ENCODE data around the gene GRIP1.

GRIP1 gene

DNA sequence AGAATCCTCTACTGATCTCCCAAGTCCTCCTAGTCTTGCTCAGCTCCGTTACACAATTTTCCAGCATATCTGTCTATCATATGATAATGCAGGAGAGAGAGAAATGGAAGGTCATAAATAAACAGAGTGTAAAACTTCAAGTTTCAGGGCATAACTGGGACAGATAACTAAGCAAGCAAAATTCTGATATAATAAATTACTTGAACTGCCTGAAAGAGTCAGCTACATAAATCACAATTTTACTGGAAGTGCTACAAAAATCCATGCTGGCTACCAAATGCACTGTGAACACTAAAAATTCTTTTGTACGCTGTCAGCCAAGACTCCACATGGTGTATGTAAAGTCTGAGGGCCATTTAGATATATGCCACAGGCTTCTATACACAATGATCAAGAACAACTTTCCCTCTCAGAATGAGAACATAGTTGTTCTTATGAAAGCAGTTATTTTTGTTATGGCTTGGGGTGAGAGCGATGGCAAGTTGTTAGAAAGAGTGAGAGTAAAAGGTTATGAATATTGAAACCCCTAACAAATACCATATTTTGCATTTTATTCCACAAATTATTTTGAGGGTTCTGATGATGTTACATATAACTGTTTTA is 41.1 kb downstream of the GRIP1 start:
- DNase-seq: no peak

DNA sequence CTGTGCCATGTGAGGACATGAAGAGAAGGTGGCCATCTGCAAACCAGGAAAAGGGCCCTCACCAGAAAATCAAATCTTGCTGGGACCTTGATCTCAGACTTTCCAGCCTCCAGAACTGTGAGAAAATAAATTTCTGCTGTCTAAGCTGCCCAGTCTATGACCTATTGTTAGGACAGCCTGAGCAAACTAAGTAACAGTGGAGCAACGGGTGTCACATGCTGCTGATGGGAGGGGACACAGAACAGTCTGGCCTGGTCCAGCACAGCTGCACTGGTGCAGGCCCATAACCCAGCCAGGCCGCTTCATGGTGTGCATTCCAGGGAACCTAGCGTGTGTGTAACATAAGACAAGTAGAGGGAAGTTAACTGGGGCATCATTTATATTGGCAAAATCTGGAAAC is 42.1 kb downstream of the GRIP1 start:
- no peak for DNase-seq

DNA sequence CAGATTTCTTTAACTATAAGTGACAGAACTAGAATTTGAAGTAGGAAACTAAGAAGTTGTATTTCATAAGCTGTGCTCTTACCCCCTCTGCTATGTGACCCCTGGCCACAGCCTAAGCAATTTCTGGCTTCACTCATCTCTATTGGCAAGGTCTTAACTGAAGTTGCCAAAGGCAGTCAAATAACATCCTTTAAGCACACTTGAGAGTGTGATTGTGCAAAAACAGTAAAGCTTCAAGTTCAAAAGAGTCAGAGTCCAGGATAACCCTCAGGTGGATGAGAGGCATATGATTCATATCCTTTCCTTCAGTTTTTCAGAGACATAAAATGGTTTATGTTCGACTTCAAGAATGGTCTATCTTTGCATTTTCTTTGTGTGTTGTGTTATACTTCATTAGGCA is 45.2 kb downstream of the GRIP1 start:
- DNase-seq: no peak

DNA sequence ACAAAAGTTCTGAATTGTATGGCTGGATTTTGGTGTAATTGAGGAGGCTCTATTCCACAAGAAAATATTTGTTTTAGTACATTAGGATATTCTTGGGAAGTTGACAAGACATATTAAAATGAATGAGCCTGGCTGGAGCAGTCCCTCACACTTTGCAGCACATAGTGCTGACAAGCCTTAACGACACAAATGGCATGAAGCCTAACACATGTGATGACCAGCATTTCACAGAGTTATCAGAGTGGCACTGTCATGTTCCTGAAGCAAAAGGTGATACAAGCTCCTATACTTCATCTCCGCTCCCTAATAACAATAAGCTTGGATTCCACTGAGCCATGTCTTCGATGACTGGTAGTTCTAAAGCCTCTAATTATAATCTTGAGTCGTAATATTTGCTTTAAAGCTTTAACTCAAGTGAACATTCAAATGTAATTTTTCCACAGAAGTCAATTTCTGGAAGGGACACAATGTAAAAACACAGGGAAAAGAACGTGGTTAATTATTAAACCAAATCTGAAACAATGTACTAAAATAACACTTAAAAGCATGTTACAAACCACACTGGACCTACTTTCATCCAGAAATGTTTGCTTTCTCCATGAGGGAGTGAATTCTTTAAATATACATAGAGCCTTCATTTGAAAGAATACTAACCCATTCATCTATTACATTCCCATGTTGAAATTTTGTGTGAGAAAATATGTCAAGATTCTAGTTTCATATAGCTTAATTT is 49.6 kb downstream of the GRIP1 start:
- DNase-seq: no peak

DNA sequence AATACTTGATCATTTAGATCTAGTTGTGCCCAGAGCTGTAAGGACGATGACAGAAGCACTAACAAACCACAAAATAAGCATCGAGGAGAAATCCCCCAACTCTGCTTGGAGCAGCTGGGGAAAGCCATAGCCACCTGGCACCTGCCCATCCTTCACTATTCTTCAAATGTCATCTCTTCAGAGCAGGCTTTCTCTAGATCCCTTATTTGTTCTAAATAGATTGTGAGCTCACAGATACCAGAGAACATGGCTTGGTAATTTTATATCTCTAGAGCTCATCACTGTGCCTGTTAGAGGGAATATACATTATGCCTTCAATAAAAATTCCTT is 50.9 kb downstream of the GRIP1 start:
- DNase-seq: no peak

DNA sequence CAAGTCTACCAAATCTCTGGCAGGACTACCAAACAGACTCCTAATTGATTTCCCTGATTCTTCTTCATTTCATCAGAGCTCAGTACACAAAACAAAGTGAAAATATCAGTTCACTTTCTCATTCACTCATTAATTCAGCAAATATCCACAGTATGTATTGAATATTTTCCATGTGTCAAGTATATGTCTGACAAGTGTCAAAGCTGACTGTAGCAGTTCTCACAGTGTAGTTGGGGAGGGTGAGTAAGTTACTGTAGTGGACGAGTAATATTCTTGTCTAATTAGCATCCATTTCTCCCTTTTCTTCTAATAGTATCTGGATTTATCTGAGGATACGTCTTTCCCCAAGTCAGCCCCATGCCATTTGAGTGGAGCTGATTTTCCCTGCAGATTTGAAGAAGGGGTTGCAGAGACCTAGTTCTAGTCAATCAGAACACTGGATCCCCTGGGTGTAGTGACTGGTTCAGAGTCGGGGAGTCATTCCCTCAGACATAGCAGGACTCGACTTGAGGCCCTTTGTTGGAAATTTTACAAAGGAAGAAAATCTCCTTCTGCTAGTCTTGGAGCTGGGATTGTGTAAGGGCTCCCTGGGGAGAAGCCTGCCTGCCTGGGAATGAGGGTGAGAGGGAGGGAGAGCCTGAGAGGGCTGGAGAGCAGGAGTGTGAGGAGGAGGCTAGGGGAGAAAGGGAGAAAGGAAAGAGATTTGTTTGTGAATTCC is 51.4 kb downstream of the GRIP1 start:
- DNase-seq: no peak

DNA sequence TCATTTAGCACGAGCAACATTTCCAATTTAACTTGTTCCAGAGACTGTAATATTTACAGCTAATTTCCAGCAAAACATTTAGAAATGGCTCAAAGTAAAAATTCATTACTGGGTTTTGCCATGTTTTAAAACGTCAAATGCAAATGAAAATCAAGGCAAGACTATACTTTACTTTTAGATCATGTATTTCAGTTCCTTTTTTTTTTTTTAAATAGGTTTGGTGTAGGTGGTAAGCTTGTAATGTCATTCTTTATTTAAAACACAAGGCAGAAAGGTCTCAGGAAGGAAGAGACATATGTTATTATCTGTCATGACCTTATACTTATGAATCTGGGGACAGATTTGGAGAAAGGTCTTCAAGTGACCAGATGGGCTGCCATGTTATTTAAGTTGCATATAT is 54.1 kb downstream of the GRIP1 start:
- DNase-seq: no peak

DNA sequence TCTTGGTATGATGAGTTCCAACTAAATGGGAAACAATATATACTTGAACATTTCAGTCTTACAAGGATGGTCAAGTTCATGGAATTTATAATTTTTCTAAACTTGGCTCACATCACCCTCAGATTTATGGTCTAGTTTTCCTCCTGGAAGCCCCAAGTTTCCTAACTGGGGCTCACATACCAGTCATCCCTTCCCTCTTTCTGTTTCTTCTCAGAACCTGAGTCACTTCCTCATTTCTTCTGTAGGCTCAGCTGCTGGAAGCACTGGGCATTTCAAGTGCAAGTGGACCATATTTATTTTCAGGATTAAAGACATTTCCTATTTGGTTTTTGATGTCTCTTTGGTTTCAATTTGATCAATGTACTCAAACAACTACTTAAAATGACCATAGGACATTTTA is 55.4 kb downstream of the GRIP1 start:
- DNase-seq: no peak

DNA sequence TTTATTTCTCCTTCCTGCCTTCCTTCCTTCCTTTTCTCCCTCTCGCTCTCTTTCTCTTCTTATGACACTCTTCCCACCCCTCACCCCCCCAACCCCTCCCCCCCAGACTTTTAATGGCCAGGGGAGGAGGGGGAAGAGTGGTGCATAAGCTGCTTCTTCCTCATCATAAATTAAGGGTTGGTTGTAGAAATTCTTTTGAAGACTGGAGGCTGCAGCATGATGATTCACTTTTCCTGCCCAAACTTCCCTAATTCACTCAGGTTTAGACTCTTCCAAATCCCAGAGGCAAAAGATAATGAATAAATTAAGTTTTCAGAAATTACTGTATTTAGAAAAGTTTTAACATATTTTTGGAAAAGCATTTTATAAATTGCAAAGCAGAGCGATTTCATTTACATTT is 58.2 kb downstream of the GRIP1 start:
- DNase-seq: no peak

DNA sequence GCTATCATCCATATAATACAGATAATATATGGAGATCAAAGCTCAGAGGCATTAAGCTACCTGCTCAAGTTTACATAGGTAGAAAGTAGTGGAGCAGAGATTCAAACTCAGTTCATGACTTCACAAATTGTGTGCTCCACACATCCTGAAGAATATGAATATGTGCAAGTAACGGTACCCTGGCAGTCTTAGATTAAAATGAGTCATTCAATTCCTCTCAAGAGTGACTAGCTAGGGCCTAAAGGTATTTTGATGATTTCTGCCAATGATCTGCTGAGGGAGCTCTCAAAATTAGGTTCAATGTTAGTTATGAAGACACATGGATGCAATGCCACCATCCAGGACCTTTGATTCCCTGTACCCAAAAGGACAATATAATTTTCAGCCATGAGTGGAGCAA is 58.9 kb downstream of the GRIP1 start:
- no peak for DNase-seq

DNA sequence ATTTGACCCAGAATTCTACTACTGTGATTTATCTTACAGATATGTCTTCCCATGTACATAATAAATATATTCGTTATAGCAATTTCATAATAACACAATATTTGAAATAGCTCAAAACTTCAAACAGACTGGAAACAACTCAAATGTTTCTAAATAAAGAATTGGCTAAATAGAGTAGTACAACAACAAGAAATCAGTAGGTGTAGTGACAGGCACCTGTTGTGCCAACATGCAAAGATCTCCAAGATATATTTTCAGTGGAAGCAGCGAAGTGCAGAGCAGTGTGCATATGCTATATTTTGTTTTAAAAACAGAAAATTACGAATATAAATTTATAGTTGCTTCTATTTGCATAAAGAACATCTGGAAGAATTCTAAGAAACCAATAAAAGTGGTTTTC is 60.9 kb downstream of the GRIP1 start:
- no peak for DNase-seq

DNA sequence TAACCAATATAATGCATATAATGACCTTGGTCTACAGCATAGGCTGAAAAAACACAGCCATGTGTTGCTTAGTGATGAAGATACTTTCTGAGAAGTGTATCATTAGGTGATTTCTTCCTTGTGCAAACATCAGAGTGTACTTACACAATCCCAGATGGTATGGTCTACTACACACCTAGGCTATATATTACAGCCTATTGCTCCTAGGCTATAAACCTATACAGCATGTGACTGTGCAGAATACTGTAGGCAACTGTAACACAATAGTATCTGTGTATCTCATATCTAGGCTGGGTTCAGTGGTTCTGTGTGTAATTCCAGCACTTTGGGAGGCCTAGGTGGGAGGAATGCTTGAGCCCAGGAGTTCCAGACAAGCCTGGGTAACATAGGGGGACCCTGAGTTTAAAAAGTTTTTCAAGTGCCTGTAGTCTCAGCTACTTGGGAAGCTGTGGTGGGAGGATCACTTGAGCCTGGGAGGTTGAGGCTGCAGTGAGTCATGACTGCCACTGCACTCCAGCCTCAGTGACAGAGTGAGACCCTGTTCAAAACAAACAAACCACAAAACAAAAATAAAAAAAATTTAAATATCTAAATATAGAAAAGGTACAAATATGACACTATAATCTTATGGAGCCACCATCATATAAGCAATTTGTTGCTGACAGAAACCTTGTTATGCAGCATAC is 66.6 kb downstream of the GRIP1 start:
- DNase-seq: no peak

DNA sequence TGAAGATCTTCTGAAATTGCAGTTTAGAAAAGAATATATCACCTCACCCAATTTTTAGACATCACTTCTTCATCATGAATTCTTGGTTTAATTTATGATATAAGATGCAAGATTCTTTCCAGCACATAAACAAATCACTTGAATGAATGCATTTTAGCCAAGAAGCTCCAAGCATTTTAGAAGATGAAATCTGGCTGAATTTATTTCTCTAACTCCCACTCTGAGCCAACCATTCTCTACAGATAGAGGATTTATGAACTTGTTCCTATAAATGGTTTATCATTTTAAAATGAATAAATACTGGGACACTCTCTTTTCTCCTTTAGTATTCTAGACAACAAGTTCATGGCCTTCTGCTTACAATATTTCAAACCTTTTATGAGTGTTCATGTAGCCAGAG is 71.7 kb downstream of the GRIP1 start:
- no peak for DNase-seq

DNA sequence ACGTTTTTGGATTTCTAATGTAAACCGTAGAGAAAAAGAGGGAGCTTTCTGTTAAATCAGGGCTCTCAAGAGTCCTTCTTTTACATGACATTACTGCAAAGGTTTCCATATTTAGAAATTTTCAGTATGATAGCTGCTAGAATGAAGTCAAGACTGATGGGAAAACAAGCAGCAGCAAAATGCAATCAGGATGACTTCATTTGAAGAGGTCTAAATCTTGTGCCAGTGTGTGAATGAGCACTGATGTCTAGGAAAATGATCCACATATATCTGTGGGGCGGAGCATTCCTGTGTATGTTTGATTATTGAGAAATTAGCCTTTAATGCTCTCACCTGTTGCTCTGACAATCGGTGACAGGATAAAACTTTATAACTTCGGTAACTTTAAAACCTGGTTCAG is 73.6 kb downstream of the GRIP1 start:
- DNase-seq: no peak

DNA sequence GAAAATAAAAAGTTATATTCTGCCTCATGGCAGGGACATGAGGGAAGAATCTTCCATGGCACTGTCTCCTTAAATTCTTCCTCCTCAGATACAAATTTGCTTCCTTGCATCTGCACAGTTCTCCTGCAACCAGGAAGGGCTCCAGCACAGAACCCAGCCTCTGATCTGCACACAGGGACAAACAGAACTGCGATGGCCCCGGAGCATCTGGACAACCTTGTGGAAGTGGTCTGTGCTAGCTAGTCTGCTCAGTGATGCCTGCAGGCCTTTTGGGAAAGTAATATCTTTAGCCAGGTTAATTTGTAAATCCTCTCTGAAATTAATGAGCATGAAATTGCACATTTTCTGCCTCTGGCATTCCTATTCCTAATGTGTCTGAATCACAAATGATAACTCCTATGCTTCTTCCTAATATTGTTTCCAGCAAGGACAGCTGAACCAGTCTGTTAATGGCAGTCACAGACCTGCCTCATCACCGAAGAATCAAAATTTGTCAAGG is 74.8 kb downstream of the GRIP1 start:
- DNase-seq: no peak

DNA sequence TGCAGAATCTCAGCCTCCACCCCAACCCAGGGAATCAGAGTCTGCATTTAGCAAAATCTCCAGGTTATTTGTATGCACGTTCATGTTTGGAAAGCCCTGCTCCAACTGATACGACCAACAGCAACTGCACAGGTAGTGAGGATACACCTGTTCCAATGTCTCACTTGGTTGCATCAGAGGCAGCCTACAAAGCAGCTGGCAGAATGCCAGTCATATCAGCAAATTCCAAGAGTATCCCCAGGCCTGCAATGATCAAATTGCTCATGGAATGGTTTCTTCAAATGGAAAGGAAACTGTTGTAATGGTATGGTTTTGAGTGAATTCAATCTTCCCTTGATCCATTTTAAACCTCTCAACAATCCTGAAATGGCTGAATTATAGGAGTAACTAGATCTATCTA is 75.4 kb downstream of the GRIP1 start:
- DNase-seq: no peak

DNA sequence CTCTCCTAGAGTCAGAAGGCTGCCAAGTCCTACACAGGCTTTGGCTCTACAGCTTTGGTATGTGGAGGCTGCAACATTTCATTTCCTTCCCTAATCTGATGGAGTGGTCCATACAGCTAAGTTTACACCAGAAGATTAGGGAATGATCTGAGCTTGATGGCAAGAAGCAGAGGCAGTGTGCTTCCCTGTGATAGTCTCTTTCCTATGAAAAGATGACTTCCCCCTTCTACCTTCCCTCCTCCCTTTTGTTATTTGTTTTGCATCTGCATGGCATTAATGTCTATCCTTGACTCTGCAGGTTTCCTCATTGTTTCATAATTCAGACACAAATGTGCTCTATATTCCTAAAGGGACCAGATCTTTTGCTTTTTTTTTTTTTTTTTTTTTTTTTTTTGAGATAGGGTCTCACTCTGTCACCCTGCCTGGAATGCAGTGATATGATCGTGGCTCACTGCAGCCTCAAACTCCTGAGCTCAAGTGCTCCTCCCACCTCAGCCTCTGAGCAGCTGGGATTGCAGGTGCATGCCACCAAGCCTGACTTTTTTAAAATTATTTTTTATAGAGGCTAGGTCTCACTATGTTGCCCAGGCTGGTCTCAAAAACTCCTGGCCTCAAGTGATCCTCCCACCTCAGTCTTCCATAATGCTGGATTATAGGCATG is 76.3 kb downstream of the GRIP1 start:
- DNase-seq: no peak

DNA sequence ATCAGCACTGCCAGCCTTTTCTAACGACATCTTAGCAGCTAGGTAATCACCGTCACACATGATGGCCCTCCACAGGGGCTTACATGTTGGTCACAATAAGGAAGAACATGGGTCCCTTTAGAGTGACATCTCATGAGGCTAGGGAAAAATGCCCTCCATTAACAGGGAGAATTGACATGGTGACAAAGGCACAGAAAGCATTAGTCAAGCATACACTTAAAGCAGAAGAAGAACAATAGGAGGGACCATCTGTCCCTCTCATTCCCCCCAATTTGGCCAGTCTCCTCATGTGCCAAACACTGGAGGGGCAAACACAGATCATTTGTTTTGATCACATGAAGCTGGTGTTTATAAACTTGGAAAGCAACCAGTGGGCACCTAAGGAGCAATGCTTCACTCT is 78.0 kb downstream of the GRIP1 start:
- no peak for DNase-seq

DNA sequence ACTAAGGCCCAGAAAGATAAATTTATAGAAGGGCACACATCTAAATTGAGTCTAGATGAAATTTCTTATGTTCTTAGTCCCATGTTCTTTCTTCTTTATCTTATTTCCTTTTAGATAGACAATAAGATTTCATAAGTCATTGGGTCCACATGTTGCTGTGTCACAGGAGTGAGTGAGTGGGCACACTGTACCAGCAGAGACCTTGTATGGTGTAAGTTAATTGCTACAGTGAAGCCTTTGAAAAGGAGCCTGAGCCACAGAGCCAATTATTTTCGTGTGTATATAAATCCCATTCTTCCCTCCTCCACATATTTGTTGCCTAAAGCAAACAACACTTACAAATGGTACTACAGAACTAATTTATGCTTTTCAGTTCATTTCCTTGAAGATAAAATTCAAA is 79.1 kb downstream of the GRIP1 start:
- no peak for DNase-seq

DNA sequence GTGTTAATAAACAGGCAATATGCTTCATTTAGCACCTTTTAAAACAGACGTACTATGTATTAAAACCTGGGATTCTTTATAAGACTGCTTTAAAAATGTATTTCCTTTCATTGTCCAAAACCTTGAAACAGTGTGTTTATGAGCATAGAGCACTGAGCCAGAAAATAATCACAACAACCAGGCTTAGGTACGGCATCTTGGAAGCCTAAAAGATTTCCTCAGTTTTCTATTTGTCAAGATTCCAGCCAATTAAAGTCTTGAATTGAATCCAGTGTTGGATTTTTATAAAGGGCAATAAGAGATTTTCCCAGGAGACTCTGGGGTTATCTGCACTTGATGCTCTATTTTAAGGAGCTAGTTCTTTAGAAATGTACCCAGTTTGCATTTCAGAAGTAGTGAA is 80.3 kb downstream of the GRIP1 start:
- no peak for DNase-seq

DNA sequence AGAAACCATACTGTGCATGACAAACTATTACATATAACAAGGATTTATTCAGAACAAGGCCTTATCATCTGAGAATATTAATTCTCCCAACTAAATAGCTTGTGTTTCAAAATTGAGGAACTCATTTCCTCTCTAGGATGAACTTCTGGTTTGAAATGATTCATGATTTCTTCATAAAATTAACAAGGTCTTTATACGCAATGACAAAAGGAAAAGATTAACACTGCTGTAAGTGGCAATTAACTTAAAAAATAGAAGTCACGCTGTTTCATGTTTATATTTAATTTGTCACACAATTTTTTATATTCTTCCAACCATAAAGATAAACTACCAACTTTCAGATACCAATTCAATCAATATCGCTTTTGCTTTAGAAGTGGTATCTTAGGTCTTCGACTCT is 80.8 kb downstream of the GRIP1 start:
- no peak for DNase-seq

DNA sequence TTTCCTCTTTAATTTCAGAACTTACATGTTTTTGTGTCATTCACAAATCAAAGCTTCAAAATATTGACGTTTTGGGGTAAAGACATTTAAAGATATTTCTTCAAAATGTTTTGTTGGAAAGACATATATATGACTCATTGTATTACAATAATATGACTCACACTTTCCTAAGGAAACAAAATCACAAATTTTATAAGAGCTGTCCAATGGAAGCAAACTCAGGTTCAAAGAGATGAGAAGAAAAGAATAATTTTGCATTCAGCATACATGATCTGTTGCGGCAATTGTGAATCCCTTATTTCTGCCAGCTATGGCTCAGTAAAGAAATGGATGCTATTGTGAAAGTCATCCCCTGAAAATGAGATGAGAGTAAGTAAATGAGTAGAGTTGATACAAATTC is 82.7 kb downstream of the GRIP1 start:
- no peak for DNase-seq

DNA sequence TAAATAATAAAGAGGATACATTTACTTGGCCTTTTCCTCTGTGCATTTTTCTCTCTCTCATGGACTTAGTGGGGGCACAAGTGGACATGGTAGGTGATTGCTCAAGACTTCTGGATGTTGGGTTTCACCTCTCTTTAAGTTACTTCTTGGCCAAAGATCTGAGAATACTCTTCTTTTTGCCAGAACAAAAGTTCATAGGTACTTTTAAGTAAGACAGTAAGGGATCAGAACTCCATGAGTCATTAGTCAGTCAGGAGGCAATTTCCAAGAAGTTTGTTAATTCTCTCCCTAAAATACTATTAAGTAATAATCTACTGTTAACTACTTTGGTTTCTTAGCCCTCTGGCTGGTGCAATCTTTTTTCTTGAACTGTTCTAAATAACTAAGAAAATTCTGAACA is 84.2 kb downstream of the GRIP1 start:
- DNase-seq: no peak

All from NCI-H187 treated with DMSO at 0.1 percent for 48 hours (cell line).